H1 (cell line): ENCODE data around the gene COL6A2. TPM values are rescaled to one million over a fixed set of nuclear protein-coding genes. Genes with fewer than 3 reads are reported as not detected.

Experiments
- CHD1 ChIP-seq: IDR thresholded peaks from 2 replicates; pipeline ENCODE4 v1.6.1; 2012; ENCODE audit warnings: low read depth, low read length, improper control_type of control experiment
- CHD2 ChIP-seq: IDR thresholded peaks from 2 replicates; pipeline ENCODE4 v1.6.1; 2012; ENCODE audit warnings: low read length, improper control_type of control experiment
- CTBP2 ChIP-seq: IDR thresholded peaks from 2 replicates; pipeline ENCODE4 v1.7.0; 2011; ENCODE audit warnings: borderline replicate concordance, mild to moderate bottlenecking, moderate library complexity, mixed read lengths, low read length; ENCODE audit not compliant: insufficient read depth, insufficient read length
- RXRA ChIP-seq: IDR thresholded peaks from 2 replicates; pipeline ENCODE4 v1.6.1; 2011; ENCODE audit warnings: low read depth, mild to moderate bottlenecking, low read length, moderate library complexity; ENCODE audit not compliant: insufficient read depth
- SUZ12 ChIP-seq: fragments of 200-600 bp; sonication (generic); IDR thresholded peaks from 2 replicates; pipeline ENCODE4 v1.6.1; 2012; ENCODE audit warnings: mild to moderate bottlenecking, inconsistent platforms, low read length, moderate library complexity, mixed read lengths
- polyA plus RNA-seq, 7 experiments: library from polyadenylated mRNA; depleted of rRNA in 3 of 7; stranded (reverse) in 5 of 7; unstranded in 2 of 7; fragments of >200 nt in 5 of 7; fragments of 200-250 nt in 2 of 7; gene quantifications; 1 replicate in 5 of 7; 2 replicates in 1 of 7; 4 replicates in 1 of 7; pipeline versions ENCODE4 v1.2.1 to v1.2.3, GENCODE V29; 2011 to 2013; ENCODE audit warnings: missing spikeins in 2 of 7, mixed read lengths in 2 of 7
- total RNA-seq: library from RNA; stranded (reverse); fragmentation: NEBNext Ultra II Directional; extraction: Animal tissue kit (Norgen Biotek cat#: 25700); gene quantifications from 2 replicates; pipeline ENCODE4 v1.2.1, GENCODE V29; 2021
- TF ChIP-seq, protein P1 (sequence below): fragments of 300-600 bp; sonication (generic); IDR thresholded peaks from 2 replicates; pipeline ENCODE4 v1.7.1; 2012; ENCODE audit warnings: low read length, moderate library complexity, mild to moderate bottlenecking, inconsistent platforms; ENCODE audit not compliant: insufficient replicate concordance
- TF ChIP-seq, protein P2 (sequence below): IDR thresholded peaks from 2 replicates; pipeline ENCODE4 v1.6.1; 2011; ENCODE audit warnings: low read depth, mild to moderate bottlenecking, low read length; ENCODE audit not compliant: insufficient read depth
- TF ChIP-seq, protein P3 (sequence below): IDR thresholded peaks from 2 replicates; pipeline ENCODE4 v1.6.1; 2011; ENCODE audit warnings: low read length, improper control_type of control experiment

The COL6A2 gene
- total and polyA plus RNA-seq, 2 of the 8 experiments (the other 6 are each of a cell fraction or from before 2014, with no cell fraction given), result 60.1 to 62.7 TPM

DNA sequence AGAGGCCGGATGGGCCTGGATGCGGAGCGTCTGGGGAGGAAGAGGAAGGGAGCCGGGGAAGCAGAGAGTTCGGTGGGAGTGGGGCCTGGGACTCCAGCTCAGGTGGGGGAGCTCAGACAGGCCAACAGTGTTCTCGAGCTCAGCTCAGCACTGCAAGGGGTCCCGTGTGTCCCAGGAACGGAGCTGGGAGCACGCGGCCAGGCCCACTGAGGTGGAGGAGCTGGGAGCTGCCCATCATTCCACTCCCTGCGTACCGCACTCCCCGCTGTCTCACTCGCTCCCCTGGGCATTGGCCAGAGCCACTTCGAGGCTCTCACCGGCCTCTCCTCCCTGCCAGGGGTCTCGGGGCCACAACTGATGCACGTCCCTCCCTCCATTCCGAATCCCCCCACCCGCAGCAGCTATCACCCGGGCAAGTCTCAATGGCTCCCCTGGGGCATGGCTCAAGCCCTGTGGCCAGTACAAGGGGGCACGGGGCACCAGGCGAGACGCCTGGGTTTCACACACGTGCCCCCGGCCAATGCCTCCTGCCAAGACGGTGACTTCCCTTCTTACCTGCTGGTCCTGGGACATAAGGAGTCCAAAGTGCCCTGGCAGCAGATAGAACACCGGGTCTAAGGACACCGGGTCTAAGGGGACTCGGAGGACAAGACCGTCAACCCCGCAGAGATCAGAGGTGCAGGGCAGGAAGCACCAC, 30.3 kb upstream of the COL6A2 start (continued):
- TF ChIP-seq, protein P1, sequence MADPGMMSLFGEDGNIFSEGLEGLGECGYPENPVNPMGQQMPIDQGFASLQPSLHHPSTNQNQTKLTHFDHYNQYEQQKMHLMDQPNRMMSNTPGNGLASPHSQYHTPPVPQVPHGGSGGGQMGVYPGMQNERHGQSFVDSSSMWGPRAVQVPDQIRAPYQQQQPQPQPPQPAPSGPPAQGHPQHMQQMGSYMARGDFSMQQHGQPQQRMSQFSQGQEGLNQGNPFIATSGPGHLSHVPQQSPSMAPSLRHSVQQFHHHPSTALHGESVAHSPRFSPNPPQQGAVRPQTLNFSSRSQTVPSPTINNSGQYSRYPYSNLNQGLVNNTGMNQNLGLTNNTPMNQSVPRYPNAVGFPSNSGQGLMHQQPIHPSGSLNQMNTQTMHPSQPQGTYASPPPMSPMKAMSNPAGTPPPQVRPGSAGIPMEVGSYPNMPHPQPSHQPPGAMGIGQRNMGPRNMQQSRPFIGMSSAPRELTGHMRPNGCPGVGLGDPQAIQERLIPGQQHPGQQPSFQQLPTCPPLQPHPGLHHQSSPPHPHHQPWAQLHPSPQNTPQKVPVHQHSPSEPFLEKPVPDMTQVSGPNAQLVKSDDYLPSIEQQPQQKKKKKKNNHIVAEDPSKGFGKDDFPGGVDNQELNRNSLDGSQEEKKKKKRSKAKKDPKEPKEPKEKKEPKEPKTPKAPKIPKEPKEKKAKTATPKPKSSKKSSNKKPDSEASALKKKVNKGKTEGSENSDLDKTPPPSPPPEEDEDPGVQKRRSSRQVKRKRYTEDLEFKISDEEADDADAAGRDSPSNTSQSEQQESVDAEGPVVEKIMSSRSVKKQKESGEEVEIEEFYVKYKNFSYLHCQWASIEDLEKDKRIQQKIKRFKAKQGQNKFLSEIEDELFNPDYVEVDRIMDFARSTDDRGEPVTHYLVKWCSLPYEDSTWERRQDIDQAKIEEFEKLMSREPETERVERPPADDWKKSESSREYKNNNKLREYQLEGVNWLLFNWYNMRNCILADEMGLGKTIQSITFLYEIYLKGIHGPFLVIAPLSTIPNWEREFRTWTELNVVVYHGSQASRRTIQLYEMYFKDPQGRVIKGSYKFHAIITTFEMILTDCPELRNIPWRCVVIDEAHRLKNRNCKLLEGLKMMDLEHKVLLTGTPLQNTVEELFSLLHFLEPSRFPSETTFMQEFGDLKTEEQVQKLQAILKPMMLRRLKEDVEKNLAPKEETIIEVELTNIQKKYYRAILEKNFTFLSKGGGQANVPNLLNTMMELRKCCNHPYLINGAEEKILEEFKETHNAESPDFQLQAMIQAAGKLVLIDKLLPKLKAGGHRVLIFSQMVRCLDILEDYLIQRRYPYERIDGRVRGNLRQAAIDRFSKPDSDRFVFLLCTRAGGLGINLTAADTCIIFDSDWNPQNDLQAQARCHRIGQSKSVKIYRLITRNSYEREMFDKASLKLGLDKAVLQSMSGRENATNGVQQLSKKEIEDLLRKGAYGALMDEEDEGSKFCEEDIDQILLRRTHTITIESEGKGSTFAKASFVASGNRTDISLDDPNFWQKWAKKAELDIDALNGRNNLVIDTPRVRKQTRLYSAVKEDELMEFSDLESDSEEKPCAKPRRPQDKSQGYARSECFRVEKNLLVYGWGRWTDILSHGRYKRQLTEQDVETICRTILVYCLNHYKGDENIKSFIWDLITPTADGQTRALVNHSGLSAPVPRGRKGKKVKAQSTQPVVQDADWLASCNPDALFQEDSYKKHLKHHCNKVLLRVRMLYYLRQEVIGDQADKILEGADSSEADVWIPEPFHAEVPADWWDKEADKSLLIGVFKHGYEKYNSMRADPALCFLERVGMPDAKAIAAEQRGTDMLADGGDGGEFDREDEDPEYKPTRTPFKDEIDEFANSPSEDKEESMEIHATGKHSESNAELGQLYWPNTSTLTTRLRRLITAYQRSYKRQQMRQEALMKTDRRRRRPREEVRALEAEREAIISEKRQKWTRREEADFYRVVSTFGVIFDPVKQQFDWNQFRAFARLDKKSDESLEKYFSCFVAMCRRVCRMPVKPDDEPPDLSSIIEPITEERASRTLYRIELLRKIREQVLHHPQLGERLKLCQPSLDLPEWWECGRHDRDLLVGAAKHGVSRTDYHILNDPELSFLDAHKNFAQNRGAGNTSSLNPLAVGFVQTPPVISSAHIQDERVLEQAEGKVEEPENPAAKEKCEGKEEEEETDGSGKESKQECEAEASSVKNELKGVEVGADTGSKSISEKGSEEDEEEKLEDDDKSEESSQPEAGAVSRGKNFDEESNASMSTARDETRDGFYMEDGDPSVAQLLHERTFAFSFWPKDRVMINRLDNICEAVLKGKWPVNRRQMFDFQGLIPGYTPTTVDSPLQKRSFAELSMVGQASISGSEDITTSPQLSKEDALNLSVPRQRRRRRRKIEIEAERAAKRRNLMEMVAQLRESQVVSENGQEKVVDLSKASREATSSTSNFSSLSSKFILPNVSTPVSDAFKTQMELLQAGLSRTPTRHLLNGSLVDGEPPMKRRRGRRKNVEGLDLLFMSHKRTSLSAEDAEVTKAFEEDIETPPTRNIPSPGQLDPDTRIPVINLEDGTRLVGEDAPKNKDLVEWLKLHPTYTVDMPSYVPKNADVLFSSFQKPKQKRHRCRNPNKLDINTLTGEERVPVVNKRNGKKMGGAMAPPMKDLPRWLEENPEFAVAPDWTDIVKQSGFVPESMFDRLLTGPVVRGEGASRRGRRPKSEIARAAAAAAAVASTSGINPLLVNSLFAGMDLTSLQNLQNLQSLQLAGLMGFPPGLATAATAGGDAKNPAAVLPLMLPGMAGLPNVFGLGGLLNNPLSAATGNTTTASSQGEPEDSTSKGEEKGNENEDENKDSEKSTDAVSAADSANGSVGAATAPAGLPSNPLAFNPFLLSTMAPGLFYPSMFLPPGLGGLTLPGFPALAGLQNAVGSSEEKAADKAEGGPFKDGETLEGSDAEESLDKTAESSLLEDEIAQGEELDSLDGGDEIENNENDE, result no peak
- TF ChIP-seq CHD1 (no peak), CHD2 (no peak), CTBP2 (no peak), SUZ12 (no peak), RXRA (no peak)
- TF ChIP-seq, protein P2, sequence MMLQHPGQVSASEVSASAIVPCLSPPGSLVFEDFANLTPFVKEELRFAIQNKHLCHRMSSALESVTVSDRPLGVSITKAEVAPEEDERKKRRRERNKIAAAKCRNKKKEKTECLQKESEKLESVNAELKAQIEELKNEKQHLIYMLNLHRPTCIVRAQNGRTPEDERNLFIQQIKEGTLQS, result no peak
- TF ChIP-seq, protein P3, sequence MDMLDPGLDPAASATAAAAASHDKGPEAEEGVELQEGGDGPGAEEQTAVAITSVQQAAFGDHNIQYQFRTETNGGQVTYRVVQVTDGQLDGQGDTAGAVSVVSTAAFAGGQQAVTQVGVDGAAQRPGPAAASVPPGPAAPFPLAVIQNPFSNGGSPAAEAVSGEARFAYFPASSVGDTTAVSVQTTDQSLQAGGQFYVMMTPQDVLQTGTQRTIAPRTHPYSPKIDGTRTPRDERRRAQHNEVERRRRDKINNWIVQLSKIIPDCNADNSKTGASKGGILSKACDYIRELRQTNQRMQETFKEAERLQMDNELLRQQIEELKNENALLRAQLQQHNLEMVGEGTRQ, result no peak
